Right lung (tissue), 5 donors: Measurements from ENCODE around the gene IL12A. TPM values are rescaled to one million over a fixed set of nuclear protein-coding genes. Genes with fewer than 3 reads are reported as not detected.
A peak's percentile ranks its signal among the peaks of the same experiment; 100 is the strongest.

Experiments used
- DNase-seq, 2 donors: peaks; one replicate each; pipeline ENCODE4 v3.0.0-alpha.2; 2013
- polyA plus RNA-seq, 5 donors: library from polyadenylated mRNA; unstranded; fragments of 120-200 nt; gene quantifications; one replicate each; pipeline versions ENCODE4 v1.2.1 to v1.2.3, GENCODE V29; 2013; ENCODE audit warnings: inconsistent platforms in 1 of 5, low replicate concordance in 1 of 5; ENCODE audit not compliant: insufficient read length in 5 of 5, insufficient read depth in 1 of 5

IL12A gene
- polyA plus RNA-seq, 5 donors = 1.8 to 3.3 (median 2.5) TPM

DNA sequence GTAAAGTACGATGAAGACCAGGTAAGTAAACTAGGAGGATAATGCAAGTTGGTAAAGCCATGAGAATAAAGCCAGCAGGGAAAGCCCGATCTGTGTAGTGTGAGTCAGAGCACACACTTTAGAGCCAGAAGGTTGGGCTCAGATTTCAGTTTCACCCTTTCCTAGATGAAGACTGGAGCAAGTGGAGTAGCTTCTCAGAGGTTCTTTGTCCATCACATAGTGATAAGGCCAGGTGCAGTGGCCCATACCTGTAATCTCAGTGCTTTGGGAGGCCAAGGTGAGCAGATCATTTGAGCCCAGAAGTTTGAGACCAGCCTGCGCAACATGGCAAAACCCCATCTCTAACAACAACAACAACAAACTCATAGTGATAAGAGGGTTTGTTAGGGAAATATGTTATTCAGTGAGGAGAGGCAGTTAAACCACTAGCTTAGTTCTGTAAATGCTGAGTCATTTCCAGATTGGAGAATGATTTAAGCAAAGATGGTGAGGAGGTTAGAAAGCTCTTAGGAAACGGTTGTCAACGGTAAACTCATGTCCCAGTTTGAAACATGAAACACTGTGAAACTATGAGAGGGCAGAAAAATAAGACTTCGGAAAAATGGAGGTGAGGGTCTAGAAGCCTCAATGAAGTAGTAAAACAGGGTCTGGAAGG lies 39.0 kb downstream of the IL12A start:
- no peak for DNase-seq

DNA sequence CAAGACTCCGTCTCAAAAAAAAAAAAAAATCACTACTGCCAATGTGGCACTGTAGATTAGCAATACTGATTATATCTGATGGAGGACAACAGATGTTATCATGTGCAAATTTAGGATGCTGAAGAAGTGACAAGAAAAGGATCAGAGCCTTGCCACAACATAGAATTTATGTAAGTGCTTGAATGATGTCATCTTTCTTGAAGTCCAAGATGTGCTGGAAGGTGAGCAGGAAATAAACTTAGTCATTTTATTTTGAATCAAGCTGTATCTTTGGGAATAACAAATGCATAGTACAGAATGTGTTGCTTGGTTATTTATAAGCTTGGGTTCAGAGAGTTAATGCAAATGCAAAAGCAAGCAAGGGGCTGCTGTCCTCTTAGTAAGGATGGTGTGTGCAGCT lies 47.1 kb downstream of the IL12A start:
- no peak for DNase-seq

DNA sequence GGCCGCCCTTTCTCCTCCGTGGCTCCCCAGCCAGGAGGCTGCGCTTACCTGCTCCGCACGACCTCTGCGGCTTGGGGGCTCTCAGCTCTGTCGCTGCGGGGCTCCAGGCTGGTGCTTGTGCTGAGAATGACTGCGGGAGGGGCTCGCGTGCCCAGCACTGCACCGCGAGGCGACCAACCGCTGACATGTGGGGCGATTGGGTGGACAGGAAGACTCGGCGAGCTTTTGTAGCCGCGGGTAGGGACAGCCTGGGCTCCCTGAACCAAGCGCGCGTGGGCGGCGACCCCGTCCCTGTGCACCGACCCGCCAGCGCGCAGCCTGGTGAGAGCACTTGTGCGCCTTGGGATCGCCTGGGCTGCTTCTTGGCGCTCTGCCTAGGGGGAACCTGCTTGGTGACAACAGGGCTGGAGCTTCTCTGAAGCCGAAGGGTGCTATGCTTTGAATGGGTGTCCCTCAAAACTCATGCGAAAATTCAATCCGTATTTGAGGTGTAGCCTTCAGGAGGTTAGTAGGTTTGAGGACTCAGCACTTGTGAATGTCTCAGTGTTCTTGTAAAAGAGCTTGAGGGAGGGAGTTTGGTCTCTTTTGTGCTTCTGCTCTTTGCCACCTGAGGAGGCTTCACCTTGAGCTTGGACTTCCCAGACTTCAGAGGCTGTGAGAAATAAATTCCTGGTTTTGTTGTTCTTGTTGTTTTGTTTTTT lies 50.4 kb downstream of the IL12A start:
- peak; percentile 21 to 31 for DNase-seq

DNA sequence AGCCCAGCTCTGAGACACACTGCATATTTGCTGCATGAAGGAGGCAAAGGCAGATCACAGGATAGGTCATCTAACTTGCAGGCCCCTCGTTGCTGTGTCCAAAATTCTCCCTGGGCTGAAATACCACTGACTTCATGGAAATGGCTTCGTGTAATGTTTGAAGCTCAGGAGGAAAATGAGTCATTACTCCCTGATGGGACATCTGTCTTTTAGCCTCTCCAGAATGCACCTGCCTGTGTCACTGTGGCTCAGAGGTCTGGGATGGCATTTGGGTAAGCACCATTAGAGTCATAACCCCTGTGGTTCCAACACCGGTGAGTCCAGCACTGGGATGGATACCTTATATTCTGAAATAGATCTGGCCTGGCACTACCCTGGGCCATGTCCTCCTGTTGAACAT lies 51.5 kb downstream of the IL12A start:
- no peak for DNase-seq

DNA sequence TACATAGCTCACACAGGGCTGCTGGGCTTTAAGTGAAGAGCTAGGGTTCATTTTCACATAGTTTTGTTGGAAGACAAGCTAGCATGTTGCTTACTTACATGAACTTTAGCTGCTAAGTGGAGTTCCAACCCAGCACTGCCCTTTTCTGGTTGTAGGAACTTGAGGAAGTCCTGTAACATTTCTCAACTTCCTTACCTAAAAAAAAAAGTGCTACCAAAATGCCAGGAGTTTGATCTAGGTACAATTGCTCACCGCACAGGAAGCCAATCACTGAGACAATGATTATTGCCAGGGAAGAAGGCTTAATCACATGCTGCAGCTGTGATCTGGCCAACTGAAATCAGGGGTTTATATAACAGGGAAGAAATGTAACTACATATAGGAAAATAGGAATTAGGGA lies 52.8 kb downstream of the IL12A start:
- DNase-seq = no peak

DNA sequence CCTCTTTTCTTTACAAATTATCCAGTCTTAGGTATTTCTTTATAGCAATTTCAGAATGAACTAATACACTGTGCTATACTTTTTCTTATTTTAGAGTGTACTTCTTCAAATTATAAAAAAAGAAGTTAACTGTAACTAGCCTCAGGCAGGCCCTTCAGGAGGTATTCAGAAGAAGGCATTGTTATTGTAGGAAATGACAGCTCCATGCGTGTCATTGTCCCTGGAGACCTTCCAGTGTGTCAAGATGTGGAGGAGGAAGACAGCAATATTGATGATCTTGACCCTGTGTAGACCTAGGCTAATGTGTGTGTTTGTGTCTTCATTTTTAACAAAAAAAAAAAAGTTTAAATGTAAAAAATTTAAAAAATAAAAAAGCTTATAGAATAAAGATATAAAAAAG lies 55.5 kb downstream of the IL12A start:
- no peak for DNase-seq

Other genes with a start within 250 kb of the IL12A start
- gene SCHIP1, start 149.0 kb upstream of the IL12A start, polyA plus RNA-seq = 10 to 100 TPM; 18.8 to 34.4 (median 27.4) TPM
- gene C3orf80, start 236.6 kb downstream of the IL12A start, polyA plus RNA-seq = 1 to 10 TPM; 5.2 to 8.5 (median 7.1) TPM